SU-DHL-6 (cell line): Measurements from ENCODE around the gene AKAP6.

Experiments used
- H2AFZ ChIP-seq: fragments of 200-600 bp; sonication (generic); 2 replicates; pipeline ENCODE4 v1.6.1; 2014; ENCODE audit warnings: low read depth, mild to moderate bottlenecking, moderate library complexity, mixed read lengths, antibody characterized with exemption, low read length; ENCODE audit not compliant: severe bottlenecking
- H3F3A ChIP-seq: fragments of 200-600 bp; shearing (Covaris generic); 2 replicates; pipeline ENCODE4 v1.6.0; 2016; ENCODE audit warnings: antibody characterized with exemption, mild to moderate bottlenecking; ENCODE audit not compliant: insufficient read depth
- H3K27ac ChIP-seq: fragments of 200-600 bp; sonication (generic); 2 replicates; pipeline ENCODE4 v1.5.1; 2016; ENCODE audit warnings: low read depth, mild to moderate bottlenecking, low read length, moderate library complexity, mixed read lengths
- H3K27me3 ChIP-seq: fragments of 200-600 bp; sonication (generic), shearing (Covaris generic); 2 replicates; pipeline ENCODE4 v1.6.0; 2014; ENCODE audit warnings: mild to moderate bottlenecking, low read length
- H3K36me3 ChIP-seq: fragments of 200-600 bp; sonication (generic); 2 replicates; pipeline ENCODE4 v1.6.1; 2014; ENCODE audit warnings: mild to moderate bottlenecking, low read length, mixed read lengths
- H3K4me2 ChIP-seq: fragments of 300-600, 200-600 bp; shearing (Covaris generic), sonication (generic); 2 replicates; pipeline ENCODE4 v1.6.0; 2014; ENCODE audit warnings: low read length, low read depth, mild to moderate bottlenecking; ENCODE audit not compliant: poor library complexity, severe bottlenecking
- H3K4me3 ChIP-seq: fragments of 200-600 bp; sonication (generic); 2 replicates; pipeline ENCODE4 v1.5.1; 2014; ENCODE audit warnings: antibody characterized with exemption, low read length, mild to moderate bottlenecking, mixed read lengths; ENCODE audit not compliant: insufficient read depth, poor library complexity, severe bottlenecking
- H3K79me2 ChIP-seq: fragments of 200-600 bp; sonication (generic); 2 replicates; pipeline ENCODE4 v1.6.1; 2014; ENCODE audit warnings: mild to moderate bottlenecking, low read length, moderate library complexity; ENCODE audit not compliant: insufficient read depth
- H3K9ac ChIP-seq: fragments of 200-600 bp; sonication (generic); 2 replicates; pipeline ENCODE4 v1.7.0; 2014; ENCODE audit warnings: mild to moderate bottlenecking, low read length
- H3K9me2 ChIP-seq: fragments of 200-600 bp; sonication (generic); replicated peaks from 2 replicates; pipeline ENCODE4 v1.6.1; 2014; ENCODE audit warnings: low read length; ENCODE audit not compliant: insufficient read depth
- H3K9me3 ChIP-seq: fragments of 200-600 bp; sonication (generic); 2 replicates; pipeline ENCODE4 v1.6.1; 2014; ENCODE audit warnings: low read length, mixed read lengths; ENCODE audit not compliant: insufficient read depth
- H4K20me1 ChIP-seq: fragments of 200-600 bp; sonication (generic); 2 replicates; pipeline ENCODE4 v1.6.1; 2014; ENCODE audit warnings: low read depth, mild to moderate bottlenecking, antibody characterized with exemption, low read length, moderate library complexity, mixed read lengths
- EZH2phosphoT487 ChIP-seq: fragments of 200-600 bp; sonication (generic), shearing (Covaris generic); conservative IDR thresholded peaks from 2 replicates; pipeline ENCODE4 v1.6.1; 2018; ENCODE audit warnings: mild to moderate bottlenecking, antibody characterized with exemption, low read length, moderate library complexity, mixed read lengths
- TF ChIP-seq, protein P1 (sequence below): fragments of 200-600 bp; sonication (generic); IDR thresholded peaks from one replicate; pipeline ENCODE4 v1.5.1; 2017; ENCODE audit warnings: antibody characterized with exemption, mild to moderate bottlenecking, low read length, moderate library complexity; ENCODE audit not compliant: insufficient read depth, poor library complexity, severe bottlenecking

The AKAP6 gene

DNA sequence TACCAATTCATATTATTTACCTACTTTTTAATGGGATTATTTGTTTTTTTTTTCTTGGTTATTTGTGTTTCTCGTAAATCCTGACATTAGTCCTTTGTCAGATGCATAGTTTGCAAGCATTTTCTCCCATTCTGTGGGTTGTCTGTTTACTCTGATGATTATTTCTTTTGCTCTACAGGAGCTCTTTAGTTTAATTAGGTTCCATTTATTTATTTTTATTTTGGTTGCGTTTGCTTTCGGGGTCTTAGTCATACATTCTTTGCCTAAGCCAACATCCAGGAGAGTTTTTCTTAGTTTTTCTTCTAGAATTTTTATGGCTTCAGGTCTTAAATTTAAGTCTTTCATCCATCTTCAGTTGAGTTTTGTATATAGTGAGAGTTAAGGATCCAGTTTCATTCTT is 289.9 kb downstream of the AKAP6 start:
- H3K27me3 ChIP-seq: no peaks in the 10 kb centered on the region
- H4K20me1 ChIP-seq: no peaks in the 10 kb centered on the region
- no peak overlapping the region for H3K27ac ChIP-seq
- H3F3A ChIP-seq: no peaks in the 10 kb centered on the region
- H3K9me2 ChIP-seq: no peaks in the 10 kb centered on the region
- TF ChIP-seq, protein P1, sequence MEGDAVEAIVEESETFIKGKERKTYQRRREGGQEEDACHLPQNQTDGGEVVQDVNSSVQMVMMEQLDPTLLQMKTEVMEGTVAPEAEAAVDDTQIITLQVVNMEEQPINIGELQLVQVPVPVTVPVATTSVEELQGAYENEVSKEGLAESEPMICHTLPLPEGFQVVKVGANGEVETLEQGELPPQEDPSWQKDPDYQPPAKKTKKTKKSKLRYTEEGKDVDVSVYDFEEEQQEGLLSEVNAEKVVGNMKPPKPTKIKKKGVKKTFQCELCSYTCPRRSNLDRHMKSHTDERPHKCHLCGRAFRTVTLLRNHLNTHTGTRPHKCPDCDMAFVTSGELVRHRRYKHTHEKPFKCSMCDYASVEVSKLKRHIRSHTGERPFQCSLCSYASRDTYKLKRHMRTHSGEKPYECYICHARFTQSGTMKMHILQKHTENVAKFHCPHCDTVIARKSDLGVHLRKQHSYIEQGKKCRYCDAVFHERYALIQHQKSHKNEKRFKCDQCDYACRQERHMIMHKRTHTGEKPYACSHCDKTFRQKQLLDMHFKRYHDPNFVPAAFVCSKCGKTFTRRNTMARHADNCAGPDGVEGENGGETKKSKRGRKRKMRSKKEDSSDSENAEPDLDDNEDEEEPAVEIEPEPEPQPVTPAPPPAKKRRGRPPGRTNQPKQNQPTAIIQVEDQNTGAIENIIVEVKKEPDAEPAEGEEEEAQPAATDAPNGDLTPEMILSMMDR: no peak
- no peak for TF ChIP-seq EZH2phosphoT487
- H3K36me3 ChIP-seq: no peaks in the 10 kb centered on the region
- no peak overlapping the region for H3K4me2 ChIP-seq
- no peaks in the 10 kb centered on the region for H3K79me2 ChIP-seq
- no peaks in the 10 kb centered on the region for H3K9me3 ChIP-seq
- H3K4me3 ChIP-seq: no peak overlapping the region
- H3K9ac ChIP-seq: no peak overlapping the region
- H2AFZ ChIP-seq: no peak overlapping the region

DNA sequence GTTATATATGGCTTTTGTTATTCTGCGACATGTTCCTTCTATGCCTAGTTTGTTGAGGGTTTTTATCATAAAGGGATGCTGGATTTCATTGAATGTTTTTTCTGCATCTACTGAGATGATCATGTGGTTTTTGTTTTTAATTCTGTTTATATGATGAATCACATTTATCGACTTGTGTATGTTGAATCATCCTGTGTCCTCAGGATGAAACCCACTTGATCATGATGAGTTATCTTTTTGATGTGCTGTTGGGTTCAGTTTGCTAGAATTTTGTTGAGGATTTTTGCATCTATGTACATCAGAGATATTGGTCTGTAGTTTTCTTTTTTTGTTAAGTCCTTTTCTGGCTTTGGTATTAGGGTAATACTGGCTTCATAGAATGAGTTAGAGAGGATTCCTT is 291.2 kb downstream of the AKAP6 start:
- TF ChIP-seq, protein P1: no peak
- TF ChIP-seq EZH2phosphoT487: no peak
- Histone ChIP-seq H2AFZ (no peak overlapping the region), H4K20me1 (no peaks in the 10 kb centered on the region), H3K9me2 (no peaks in the 10 kb centered on the region), H3K9ac (no peak overlapping the region), H3K27ac (no peak overlapping the region), H3K79me2 (no peaks in the 10 kb centered on the region), H3K4me2 (no peak overlapping the region), H3K36me3 (no peaks in the 10 kb centered on the region), H3K27me3 (no peaks in the 10 kb centered on the region), H3K9me3 (no peaks in the 10 kb centered on the region), H3F3A (no peaks in the 10 kb centered on the region), H3K4me3 (no peak overlapping the region)

GRCh38 chr14:32620724-32621123 is 291.6 kb downstream of the AKAP6 start:
- no peak overlapping the region for H3K27ac ChIP-seq
- no peaks in the 10 kb centered on the region for H3K36me3 ChIP-seq
- no peaks in the 10 kb centered on the region for H3K27me3 ChIP-seq

More at GRCh38 chr14:32620724-32621123, 291.6 kb downstream of the AKAP6 start:
- H3K4me3 ChIP-seq: no peak overlapping the region
- TF ChIP-seq, protein P1: no peak
- no peak for TF ChIP-seq EZH2phosphoT487
- H3F3A ChIP-seq: no peaks in the 10 kb centered on the region
- H3K79me2 ChIP-seq: no peaks in the 10 kb centered on the region
- no peak overlapping the region for H3K4me2 ChIP-seq
- no peak overlapping the region for H2AFZ ChIP-seq
- H3K9ac ChIP-seq: no peak overlapping the region
- no peaks in the 10 kb centered on the region for H3K9me2 ChIP-seq
- no peaks in the 10 kb centered on the region for H4K20me1 ChIP-seq
- no peaks in the 10 kb centered on the region for H3K9me3 ChIP-seq
